Fibroblast of skin of right quadriceps (primary cell): Measurements from ENCODE around the gene SIGLEC5.
A peak's percentile ranks its signal among the peaks of the same experiment; 100 is the strongest.

ENCODE experiments used
- DNase-seq: peaks from one replicate; pipeline ENCODE4 v3.0.0-alpha.2; 2013

SIGLEC5 gene

GRCh38 chr19:51626675-51627074 lies 3.5 kb downstream of the SIGLEC5 start:
- no peak for DNase-seq

GRCh38 chr19:51621178-51621577 lies 9.0 kb downstream of the SIGLEC5 start:
- no peak for DNase-seq

- DNase-seq, result no peak
These were observed 14.2 kb downstream of the SIGLEC5 start for GRCh38 chr19:51615991-51616390.

- no peak for DNase-seq
These were observed 15.4 kb downstream of the SIGLEC5 start for GRCh38 chr19:51614789-51615188.

- DNase-seq, result no peak
These were observed 19.6 kb downstream of the SIGLEC5 start for GRCh38 chr19:51610576-51610975.

- DNase-seq, result peak; percentile 58
These were observed 22.2 kb downstream of the SIGLEC5 start for GRCh38 chr19:51607920-51608562.

GRCh38 chr19:51607077-51607476 lies 23.1 kb downstream of the SIGLEC5 start:
- no peak for DNase-seq

GRCh38 chr19:51602189-51602854 lies 27.9 kb downstream of the SIGLEC5 start:
- no peak for DNase-seq

GRCh38 chr19:51600940-51601580 lies 29.1 kb downstream of the SIGLEC5 start:
- DNase-seq, result no peak

GRCh38 chr19:51599084-51599483 lies 31.1 kb downstream of the SIGLEC5 start:
- DNase-seq, result no peak

- no peak for DNase-seq
These were observed 31.9 kb downstream of the SIGLEC5 start for GRCh38 chr19:51598159-51598915.

GRCh38 chr19:51595190-51596175 lies 34.7 kb downstream of the SIGLEC5 start:
- DNase-seq, result no peak

- no peak for DNase-seq
These were observed 35.5 kb downstream of the SIGLEC5 start for GRCh38 chr19:51594774-51595109.

GRCh38 chr19:51593969-51594773 lies 36.0 kb downstream of the SIGLEC5 start:
- DNase-seq, result peak; percentile 96

GRCh38 chr19:51593138-51593890 lies 36.9 kb downstream of the SIGLEC5 start:
- DNase-seq, result no peak

- DNase-seq, result no peak
These were observed 37.7 kb downstream of the SIGLEC5 start for GRCh38 chr19:51592521-51592920.

GRCh38 chr19:51590441-51590840 lies 39.8 kb downstream of the SIGLEC5 start:
- no peak for DNase-seq

GRCh38 chr19:51589511-51589910 lies 40.7 kb downstream of the SIGLEC5 start:
- no peak for DNase-seq

GRCh38 chr19:51587264-51588191 lies 42.7 kb downstream of the SIGLEC5 start:
- no peak for DNase-seq

GRCh38 chr19:51586799-51587198 lies 43.4 kb downstream of the SIGLEC5 start:
- DNase-seq, result no peak
